A673 (cell line): ENCODE measurements around the gene TRIM43.
"Not testable (repeated sequence)": the region's sequence is repeated elsewhere in the genome, so short reads cannot be mapped to it uniquely, and the experiment has no call there.

ENCODE experiments used
- EZH2 ChIP-seq: fragments of 200-600 bp; sonication (generic); IDR thresholded peaks from 2 replicates; pipeline ENCODE4 v1.6.1; 2017; ENCODE audit warnings: borderline replicate concordance, low read depth, mild to moderate bottlenecking, mixed read lengths, antibody characterized with exemption, low read length; ENCODE audit not compliant: poor library complexity, severe bottlenecking
- TF ChIP-seq, protein P1 (sequence below): fragments of 300-800, 200-600 bp; sonication (generic); conservative IDR thresholded peaks from 2 replicates; pipeline ENCODE4 v1.5.1; 2017; ENCODE audit warnings: low read depth, mild to moderate bottlenecking, antibody characterized with exemption, low read length, moderate library complexity, mixed read lengths

DNA sequence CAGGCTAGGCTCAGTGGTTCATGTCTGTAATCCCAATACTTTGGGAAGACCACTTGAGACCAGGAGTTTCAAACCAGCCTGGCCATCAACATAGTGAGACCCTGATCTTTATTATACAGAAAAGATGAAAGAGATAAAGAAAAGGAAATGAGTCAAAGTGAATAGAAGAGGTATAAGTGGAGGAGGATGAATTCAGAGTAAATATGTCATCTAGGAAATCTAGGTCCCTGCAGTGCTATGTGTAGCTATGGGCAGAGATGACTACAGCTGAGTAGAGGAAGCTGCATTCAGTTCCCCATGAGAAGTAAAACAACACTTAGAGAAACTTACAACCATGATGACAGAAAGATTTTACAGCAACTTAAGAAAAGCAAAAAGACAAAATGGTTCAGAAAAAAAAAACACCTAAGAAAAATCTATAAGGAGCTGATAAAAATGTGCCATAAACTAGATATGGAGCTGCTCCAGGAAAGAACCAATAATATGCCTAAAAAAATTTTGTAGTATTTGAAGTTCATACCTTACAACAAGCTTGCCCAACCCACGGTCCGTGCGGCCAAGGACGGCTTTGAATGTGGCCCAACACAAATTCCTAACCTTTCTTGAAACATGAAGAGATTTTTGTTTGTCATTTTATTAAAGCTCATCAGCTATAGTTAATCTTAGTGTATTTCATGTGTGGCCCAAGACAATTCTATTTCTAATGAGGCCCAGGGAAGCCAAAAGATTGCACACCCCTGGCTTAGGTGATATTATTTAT lies 1.8 kb upstream of the TRIM43 start:
- TF ChIP-seq, protein P1, sequence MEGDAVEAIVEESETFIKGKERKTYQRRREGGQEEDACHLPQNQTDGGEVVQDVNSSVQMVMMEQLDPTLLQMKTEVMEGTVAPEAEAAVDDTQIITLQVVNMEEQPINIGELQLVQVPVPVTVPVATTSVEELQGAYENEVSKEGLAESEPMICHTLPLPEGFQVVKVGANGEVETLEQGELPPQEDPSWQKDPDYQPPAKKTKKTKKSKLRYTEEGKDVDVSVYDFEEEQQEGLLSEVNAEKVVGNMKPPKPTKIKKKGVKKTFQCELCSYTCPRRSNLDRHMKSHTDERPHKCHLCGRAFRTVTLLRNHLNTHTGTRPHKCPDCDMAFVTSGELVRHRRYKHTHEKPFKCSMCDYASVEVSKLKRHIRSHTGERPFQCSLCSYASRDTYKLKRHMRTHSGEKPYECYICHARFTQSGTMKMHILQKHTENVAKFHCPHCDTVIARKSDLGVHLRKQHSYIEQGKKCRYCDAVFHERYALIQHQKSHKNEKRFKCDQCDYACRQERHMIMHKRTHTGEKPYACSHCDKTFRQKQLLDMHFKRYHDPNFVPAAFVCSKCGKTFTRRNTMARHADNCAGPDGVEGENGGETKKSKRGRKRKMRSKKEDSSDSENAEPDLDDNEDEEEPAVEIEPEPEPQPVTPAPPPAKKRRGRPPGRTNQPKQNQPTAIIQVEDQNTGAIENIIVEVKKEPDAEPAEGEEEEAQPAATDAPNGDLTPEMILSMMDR: not testable (repeated sequence)
- not testable (repeated sequence) for TF ChIP-seq EZH2
